Esophagus mucosa (tissue), 1 donor: ENCODE results near the gene ARHGEF6. TPM values are rescaled to one million over a fixed set of nuclear protein-coding genes. Genes with fewer than 3 reads are reported as not detected.
A peak's percentile ranks its signal among the peaks of the same experiment; 100 is the strongest.

Experiments used
- ATAC-seq: fragments of 200-7000 bp; cut with Tn5 transposase; one replicate; pipeline ENCODE4 v1.9.1; 2020
- total RNA-seq: library from RNA; stranded (reverse); gene quantifications from one replicate; pipeline ENCODE4 v1.2.4, GENCODE V29; 2023
- donor health status: DM: yes; HTN: yes; CAD: no.

ARHGEF6 gene
- total RNA-seq, 1 donor from 2014 or later = 1.2 TPM

DNA sequence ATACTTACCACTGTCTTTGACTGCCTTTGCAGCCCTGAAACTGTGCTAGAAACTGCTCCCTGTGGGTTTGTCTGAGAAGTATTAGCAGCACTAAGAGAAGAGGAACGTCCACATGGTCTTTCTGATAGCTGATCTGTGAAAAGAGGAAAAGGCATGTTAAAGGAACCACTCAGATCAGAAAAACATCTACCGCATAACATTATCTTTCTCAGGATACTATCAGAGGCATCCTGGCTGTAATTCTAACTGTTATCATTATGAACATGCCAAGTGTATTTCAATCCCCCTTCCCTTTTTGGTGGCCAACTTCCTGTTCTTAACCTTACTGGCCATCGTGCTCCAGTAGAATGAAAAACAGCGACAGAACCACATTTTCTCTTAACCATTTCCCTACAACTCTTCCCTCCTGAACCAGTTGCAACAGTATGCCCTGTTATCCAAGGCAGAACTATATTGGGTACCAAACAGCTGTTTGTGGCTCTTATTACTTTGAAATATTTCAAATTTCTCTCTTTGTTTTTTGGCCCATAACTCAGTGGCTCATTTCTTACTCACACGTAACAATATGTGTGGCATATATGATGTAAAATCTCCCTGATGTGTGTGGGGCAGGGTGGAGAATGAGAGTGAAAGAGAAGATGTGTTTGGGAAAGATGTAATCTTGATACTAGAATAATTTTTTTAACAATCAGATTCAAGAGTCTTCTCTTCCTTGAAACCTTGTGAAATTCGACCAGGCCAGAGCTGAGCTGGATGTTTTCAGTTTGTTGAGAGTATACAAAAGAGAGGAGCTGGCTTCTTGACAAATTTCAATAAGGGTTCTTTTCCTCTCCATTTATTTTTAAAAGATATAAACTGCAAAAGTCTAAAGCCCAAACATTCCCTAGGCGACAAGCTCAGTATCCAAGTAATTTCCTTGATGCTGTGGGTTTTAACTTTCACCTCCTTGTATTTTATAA, 35.2 kb downstream of the ARHGEF6 start:
- ATAC-seq = no peak

DNA sequence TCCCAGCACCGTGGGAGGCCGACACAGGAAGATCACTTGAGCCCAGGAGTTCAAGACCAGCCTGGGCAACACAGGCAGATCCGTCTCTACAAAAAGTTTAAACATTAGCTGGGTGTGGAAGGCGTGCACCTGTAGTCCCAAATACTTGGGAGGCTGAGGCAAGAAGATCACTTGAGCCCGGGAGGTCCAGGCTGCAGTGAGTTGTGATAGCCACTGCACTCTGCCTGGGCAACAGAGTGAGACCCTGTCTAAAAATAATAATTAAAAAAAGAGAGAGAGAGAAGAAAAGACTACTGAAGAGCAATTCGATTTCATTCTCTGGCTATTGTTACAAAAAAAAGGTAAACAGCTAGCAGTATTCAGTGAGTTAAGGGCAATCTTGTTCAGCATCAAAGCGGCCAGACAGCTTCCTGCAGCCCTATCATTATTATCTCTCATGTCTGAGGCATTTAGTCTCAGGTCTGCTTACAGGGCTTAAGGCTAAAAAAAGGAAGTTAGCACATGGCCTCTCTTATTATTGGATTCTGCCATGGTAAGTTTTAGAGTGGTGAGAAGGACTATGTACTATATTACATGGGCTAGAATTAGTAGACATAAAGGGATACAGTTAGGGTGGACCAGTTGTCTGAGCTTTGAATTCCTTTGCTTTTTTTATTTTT, 37.9 kb downstream of the ARHGEF6 start:
- ATAC-seq = no peak

DNA sequence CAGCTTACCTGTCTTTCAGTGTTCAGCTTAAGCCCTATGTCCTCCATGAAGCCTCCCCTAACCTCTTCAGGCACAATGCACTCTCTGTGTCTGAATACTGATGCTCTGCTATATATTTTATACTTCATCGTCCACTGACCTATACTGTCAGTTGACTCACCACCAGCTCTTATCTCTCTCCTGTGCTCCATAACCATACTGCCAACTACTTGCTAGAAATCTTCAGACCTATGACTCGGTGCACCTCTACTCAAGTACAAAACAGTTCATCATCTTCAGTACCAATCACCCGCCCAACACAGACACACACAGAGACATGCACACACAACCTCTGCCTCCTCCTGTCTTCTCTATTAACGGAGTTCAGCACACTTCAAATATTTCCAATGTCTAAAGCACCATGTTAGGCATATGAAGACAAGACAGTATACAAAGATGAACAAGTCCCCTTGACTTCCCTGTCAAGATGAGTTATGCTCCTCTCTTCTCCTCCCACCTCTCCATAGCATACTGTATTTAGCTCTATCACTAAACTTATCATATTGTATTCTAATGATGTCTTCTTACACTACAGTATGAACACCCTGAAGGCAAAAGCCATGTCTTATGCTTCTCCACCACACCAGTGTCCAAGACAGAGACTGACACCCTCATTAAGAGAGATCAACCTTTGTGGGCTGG, 42.5 kb downstream of the ARHGEF6 start:
- ATAC-seq = no peak

DNA sequence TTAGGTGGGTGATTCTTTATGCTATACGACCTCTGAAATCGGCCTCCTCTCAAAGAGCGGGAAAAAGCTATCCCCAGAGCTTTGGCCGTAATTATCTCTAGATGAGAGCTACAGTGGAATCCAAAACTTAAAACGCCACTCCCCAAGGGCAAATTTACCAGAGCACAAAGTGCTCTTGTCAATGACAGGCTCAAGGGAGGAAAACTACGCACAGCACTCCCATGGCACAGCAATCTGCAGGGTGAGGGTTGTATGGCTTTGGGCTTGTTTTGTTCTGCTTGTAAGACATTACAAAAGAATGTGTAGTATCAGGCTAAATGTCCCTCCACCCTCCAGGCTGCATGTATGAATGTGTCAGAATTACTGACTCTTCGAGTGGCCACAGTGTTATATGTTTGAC, 44.0 kb downstream of the ARHGEF6 start:
- ATAC-seq = no peak

DNA sequence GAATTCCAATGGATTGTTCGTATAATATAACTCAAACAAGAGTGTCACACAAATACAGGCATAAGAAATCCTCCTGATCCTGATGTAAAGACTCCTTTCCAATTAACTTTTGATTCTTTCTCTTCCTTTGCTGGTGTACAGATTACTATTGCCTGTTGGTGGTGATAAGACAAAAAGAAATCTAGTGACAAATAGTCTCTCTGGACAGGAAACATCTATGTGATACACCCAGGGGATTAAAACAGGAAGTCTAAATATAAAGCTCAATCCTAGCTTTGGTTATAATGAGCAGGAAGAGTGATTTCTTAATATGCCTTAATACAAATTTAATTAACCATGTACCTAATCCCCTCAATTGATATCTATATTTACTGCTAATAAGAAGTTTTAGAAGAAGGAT, 45.1 kb downstream of the ARHGEF6 start:
- ATAC-seq = no peak

DNA sequence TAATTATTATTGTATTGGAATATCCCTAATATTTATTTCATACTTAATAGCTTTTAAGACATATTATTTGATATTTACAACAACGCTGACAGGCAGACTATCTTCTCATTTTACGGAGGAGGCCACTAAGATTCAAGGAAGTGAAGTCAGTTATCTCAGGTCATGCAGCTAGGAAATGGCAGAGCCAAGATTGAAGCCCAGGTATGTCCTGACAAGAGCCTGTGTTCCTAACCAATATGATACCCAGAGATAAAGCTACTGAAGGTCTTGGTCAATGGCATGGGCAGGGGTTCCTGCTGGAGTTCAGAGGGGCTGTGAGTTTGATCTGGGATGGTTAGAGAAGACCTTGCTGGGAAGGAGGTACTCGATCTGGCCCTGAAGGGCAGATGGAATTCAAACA, 47.1 kb downstream of the ARHGEF6 start:
- ATAC-seq = no peak

DNA sequence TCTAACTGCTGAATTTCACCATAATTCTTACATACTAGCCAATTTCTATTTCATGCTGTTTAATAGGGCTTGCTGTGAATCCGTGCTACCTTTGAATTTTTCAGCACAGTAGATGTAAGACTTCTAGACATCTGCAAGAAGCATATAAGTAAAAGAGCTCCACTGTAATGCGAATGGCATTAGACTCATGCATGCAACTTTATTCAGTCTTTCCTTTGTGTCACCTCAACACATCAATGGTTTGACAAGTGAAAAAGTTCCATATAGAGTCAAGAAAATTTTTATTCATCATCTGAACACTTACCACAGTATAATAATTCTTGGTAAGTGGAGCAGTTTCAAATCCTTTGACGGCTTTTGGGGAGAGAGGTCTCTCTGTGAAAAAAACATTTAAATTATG, 48.9 kb downstream of the ARHGEF6 start:
- ATAC-seq = no peak

DNA sequence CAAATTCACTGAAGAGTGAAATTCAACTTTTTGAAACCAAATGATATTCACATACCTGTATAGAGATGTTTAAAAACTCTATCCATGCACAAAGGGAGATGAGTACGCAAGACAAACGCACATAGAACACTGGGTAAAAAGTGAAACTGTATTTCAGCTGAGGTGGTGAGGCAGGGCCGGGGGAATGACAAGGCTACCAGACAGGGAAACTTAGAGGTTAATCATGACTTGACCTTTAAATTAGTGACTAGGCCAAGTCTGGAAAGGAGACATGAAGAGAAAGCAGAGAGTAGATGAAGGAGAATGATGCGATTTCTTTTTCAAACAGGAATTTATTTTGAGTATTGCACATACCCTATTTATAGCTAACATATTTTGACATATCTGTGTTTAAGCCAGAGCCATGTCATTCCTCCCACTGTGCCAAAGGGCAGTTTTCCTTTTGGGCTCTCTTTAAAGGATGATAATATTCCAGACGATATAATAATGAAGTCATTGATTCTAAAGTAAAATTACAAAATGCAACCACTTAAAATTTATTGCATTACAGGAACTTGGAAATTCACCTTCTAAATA, 49.4 kb downstream of the ARHGEF6 start:
- ATAC-seq = no peak

DNA sequence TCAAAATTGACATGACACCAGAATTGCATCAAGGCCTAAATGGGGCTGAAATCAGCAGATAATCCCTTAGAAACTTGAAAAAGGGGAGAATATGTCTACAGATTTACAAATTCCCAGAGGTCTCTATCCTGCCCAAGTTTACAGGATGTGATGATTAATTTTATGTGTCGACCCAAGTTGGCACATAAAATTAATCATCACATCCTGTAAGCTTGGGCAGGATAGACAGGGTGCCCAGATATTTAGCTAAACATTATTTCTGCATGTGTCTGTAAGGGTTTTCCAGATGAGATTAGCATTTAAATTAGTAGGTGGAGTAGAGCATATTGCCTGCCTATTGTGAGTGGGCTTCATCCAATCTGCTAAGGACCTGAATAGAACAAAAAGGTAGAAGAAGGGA, 52.3 kb downstream of the ARHGEF6 start:
- no peak for ATAC-seq

DNA sequence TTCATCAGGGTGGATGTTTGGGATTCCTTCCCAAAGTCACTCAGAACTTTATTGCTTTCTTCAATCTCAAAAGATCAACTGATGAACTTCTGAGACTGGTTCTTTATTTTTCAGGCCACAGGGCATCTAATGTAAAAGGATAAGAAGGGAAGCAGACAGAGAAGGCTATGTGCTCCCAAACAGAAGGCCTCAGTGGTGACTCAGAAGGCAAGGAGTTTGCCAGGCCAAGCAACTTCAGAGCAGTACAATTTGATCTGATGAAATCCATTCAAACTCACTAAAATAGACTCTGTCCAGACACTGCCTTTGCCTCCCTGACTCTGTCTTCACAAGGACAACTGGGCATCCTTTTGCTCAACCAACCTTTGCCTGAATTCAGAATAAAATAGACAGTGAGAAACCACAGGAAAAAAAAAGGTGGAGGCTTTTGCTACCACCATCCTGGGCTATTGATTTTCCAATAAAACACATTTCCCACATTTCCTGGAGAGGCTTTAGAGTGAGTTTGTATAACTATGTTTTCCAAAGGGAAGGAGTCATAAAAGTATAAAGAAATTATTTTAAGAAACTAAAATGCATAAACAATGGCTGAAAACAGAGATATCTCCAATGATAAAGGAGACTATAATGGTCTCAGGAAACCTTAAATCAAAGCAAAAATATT, 55.2 kb downstream of the ARHGEF6 start:
- no peak for ATAC-seq

DNA sequence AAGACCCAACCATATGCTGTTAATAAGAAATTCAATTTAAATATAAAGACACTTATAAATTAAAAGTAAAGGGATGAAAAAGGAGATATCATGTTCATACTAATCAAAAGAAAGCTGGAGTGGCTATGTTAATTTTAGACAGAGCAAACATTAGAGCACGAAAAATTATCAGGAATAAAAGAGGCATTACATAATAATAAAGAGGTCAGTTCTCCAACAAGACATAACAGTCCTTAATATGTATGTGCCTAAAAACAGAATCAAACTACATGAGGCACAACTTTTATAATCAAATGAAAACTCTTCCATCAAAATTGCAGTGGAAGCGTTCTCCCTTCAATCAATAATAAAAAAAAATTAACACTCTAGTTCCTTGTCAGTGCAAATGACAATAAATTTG, 62.6 kb downstream of the ARHGEF6 start:
- ATAC-seq = no peak

DNA sequence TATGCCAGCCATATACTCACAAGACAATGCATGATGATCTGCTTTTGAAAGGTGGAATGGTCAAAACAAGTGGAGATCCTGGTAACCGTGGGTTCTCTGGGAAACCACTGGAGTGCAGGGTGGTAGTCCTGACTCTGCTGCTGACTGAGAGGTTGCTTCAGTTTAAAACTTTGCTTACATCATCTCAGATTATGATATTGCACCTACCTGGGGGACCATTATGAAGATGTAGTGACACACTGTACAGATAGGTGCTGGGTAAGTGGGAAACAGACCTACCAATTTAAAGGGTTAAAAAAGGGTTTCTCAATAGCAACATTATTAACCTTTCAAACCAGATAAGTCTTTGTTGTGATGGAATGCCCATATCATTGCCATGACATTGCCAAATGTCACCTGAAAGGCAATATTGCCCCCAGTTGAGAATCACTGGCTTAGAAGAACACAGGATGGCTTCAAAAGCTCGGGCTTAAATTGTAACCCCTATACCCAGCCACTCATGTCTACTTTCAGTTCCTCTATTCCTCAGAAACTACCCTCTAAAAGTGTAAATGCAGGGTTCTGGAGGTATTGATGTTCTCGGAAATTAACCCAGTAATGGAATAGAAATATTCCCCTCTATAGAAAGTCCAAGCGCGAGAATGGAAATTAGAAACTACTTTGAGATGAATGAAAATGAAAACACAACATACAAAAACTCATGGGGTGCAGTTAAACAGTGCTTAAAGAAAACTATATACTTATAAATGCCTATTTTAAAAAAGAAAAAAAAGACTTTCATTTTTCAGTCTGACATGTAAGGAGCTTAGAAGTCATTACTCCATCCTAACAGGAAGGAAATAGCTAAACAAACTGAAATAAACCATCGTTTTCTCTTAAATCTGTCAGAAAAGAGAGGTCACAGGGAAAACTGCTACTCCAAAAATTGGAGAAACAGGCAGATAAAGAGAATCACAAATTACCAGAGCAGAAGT, 65.8 kb downstream of the ARHGEF6 start:
- no peak for ATAC-seq

DNA sequence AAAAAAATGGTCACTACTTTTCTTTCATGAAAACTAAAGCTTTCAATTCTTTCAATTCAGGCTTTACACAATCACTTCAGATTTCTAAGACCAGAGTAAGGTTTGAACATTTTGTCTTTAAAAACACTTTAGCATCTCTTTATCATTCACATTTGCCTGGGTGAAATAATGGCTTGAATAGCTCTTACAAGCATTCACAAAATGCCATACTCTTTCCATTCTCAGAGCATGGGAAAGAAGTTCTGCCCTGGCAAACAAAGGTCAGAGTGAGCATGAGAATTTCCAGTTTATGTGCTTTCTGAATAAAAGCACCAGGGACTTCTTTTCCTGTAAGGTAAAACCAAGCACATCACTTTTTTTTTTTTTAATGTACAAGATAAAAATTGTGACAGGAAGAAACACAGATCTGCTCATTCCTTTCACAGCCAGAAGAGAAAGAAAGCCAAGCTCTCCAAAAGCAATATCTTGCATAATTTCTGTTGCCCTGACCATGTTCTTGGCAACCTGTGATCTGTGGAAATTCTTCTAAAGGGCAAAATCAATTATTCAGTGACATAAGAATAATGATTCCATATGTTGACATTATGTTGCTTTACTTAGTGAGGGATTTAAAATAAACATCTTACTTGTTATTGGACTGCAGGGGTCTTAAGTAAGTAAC, 68.0 kb downstream of the ARHGEF6 start:
- no peak for ATAC-seq

DNA sequence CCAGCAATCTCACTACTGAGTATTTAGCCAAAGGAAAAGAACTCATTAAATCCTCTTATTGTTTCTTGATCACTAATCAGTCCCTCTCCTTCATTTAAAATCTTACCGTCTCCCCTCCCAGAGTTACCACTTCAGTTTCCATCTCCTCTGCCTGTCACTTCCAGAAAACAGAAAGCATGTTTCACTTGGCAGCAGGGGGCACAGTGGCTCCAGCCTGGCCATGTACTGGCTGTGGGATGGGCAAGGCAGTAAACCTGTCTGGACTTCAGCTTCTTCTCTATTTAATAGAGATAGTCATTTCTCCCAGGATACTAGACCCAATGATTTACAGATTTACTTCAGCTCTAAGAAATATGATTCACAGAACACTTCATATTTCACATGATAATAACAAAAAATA, 69.6 kb downstream of the ARHGEF6 start:
- ATAC-seq = no peak

DNA sequence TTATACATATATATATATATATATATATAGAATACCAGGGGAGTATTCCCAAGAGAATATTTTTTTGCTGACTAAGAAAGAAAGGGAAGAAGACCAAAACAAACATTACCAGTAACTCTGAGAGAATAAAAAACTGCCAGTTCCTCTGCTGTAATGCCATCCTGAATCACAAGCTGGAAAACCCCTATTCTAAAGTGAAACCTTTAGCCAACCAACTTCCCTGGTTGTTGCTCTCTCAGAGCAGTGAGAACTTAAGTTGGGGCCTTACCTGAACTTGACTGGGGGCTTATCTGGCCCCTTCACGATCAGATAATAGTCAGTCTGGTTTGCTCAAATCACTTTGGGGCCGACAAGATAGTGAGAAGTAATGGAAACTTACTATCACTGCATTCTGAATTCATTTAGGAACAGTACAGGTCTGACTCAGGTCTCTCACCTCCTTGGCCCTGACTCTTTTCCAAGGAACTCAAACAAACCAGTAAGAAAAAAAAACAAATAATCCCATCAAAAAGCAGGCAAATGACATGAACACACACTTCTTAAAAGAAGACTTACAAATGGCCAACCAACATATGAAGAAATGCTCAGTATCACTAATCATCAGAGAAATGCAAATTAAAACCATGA, 70.3 kb downstream of the ARHGEF6 start:
- ATAC-seq = no peak

DNA sequence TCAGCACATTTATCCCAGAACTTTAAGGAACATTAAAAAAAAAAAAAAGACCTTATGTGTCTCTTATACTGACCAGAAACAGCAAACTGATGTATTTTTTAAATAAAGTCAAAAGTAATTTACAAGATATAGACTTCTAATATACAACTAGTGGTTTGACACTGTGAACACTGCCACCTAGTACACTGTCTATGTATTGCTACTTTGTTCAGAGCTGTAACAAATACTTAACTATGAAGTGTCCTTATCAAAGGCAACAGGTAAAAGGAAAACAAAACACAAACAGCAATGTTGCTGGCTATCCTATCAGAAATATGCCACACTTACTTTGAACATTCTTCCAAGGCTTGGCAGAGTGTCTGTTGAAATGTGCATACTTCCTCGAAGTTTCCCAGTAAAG, 72.4 kb downstream of the ARHGEF6 start:
- no peak for ATAC-seq

DNA sequence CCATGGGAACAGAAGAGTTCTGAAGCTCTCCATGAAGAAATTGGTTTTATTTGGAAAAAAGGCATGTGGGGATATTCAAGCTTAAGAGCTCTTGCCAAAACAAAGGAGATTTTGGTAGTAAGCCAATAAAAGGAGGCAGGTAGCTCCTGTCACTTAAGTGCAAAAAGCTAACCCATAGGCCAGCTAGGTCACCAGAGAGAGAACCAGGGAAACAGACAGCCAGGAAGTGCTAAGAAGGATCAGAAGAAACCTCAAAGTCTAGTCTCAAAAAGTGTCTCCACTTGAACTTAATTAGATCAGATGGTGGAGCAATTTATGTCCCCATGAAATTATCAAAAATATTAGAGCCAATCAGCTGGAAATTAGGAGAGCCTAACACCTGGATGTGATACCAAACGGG, 83.6 kb downstream of the ARHGEF6 start:
- ATAC-seq = no peak

DNA sequence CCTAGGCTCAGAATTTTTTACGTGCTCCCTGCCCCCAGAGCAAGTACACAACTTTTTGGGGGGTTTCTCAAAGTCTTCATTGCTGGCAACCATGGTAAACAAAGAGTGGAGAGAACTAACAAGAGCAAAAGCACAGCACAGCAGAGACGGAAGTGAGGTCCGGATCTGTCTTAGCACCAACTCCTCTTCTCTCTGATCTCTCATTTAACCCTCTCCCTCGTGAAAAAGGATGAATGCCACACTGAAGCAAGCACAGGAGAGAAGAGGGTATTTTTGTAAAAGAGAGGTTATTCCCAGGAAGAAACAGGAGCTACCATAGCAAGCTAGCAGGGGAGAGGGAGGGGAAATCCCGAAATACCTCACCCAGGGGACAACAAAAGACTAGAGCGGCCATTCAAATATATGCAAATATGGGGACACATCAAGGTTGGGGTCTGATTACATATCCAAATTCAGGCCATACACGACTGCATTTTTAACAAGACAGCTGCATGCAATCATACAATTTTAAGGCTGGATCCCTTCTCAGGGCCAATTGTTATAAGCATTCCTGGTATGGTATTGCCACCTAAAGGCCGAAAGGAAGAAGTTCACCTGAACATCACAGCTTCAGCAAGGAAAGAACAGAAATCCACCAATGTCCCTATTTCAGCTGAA, 86.2 kb downstream of the ARHGEF6 start:
- ATAC-seq = peak; percentile 55

DNA sequence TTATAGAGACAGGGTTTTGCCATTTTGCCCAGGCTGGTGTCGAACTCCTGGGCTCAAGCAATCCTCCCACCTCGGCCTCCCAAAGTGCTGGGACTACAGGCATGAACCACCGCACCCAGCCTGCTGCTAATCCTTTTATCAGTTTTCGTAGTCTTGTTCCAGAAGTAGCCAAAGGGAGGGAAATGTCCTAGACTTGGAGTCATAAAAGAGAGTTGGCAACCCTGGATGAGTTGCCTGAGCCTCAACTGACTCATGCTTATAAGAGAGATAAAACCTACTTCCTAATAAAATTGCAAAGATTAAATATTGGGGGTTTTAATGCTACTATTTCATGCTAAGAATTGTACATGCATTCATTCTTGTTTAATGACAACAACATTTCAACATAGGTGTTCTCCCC, 88.5 kb downstream of the ARHGEF6 start:
- ATAC-seq = no peak
